ENCODE data around the gene CA10. TPM values are rescaled to one million over a fixed set of nuclear protein-coding genes. Genes with fewer than 3 reads are reported as not detected.

CA10 gene
- total RNA-seq, 1 experiment from 2014 or later: 0.46 TPM

DNA sequence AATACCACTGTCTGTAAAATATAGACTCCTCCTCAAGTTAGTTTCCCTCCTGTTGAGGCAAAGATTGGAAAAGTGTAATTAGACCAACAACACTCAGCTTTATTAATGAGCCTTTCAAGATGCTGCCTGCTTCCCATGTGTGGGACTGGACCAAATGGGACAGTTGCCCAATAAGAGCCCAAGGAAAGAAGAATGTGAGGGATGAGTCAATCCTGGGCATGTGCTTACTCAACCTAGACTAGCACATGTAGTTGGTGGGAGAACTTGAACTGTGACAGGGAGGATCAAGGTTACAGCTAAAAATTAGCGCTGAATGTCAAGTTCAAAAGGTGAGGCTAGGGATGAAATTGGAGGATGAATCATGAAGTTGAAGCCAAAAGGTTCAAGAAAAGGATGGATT, 435.5 kb downstream of the CA10 start:
- H3K27me3 Mint-ChIP-seq (ENCODE audit: low read depth): no peaks in the 10 kb centered on the region
- no peaks in the 10 kb centered on the region for H3K4me1 Mint-ChIP-seq
- no peak overlapping the region for H3K14ac ChIP-seq (ENCODE audit: insufficient read depth, low read length)
- H4K8ac ChIP-seq (replicated peaks; ENCODE audit: insufficient read length, low read depth, low read length): no peak overlapping the region
- WGBS (ENCODE audit: extremely low coverage, insufficient read length, low lambda C conversion rate): no CpG with 5 or more reads among the region's 1 CpG
- H3K27ac Mint-ChIP-seq: no peak overlapping the region
- no peaks in the 10 kb centered on the region for H3K23me2 ChIP-seq (ENCODE audit: insufficient read length, low read depth, low read length, poor library complexity, severe bottlenecking)
- no peak overlapping the region for H3K56ac ChIP-seq (ENCODE audit: insufficient read length, low read depth, low read length)
- H3K4ac ChIP-seq (ENCODE audit: low read depth, low read length): no peak overlapping the region
- no peak overlapping the region for H3K9ac ChIP-seq (ENCODE audit: extremely low read depth, insufficient read length, low read length)
- no peak overlapping the region for H2BK12ac ChIP-seq (ENCODE audit: insufficient read length, low read depth, low read length)
- no peak overlapping the region for H3K23ac ChIP-seq (ENCODE audit: insufficient read length, low read depth, low read length)
- no peak overlapping the region for H2BK20ac ChIP-seq (ENCODE audit: low read depth, low read length, poor library complexity, severe bottlenecking)
- no peak overlapping the region for H3K4me3 Mint-ChIP-seq
- H4K20me1 ChIP-seq (ENCODE audit: control insufficient read depth, insufficient read depth, insufficient read length): no peaks in the 10 kb centered on the region
- H2BK15ac ChIP-seq (ENCODE audit: low read depth, low read length): no peak overlapping the region
- no peak overlapping the region for H3K27ac ChIP-seq (ENCODE audit: insufficient read length, low read depth, low read length)
- TF ChIP-seq CTCF (conservative IDR thresholded peaks at IDR 0.05): no peak
- no peaks in the 10 kb centered on the region for H3K9me3 ChIP-seq (ENCODE audit: control insufficient read depth, low read depth, low read length)
- H3K36me3 Mint-ChIP-seq (ENCODE audit: insufficient read depth in 1 of 3, low read depth in 3 of 3): no peaks in the 10 kb centered on the region
- H3K4me2 ChIP-seq (ENCODE audit: insufficient read depth, insufficient read length, low read length): no peak overlapping the region
- no peak overlapping the region for H4K91ac ChIP-seq (ENCODE audit: insufficient read length, low read depth, low read length)
- no peak overlapping the region for H3T11ph ChIP-seq (ENCODE audit: low read length)
- H3K79me2 ChIP-seq (ENCODE audit: insufficient read depth, low read length): no peaks in the 10 kb centered on the region
- H3K18ac ChIP-seq (ENCODE audit: insufficient read length, low read depth, low read length): no peak overlapping the region
- no peak overlapping the region for H2AFZ ChIP-seq (ENCODE audit: low read length)
- H3K79me1 ChIP-seq (ENCODE audit: insufficient read depth, low read depth, low read length, poor library complexity, severe bottlenecking): no peaks in the 10 kb centered on the region
- H2BK120ac ChIP-seq (ENCODE audit: low read depth, low read length, poor library complexity, severe bottlenecking): no peak overlapping the region
- no peaks in the 10 kb centered on the region for H3K4me1 ChIP-seq (ENCODE audit: insufficient read depth, low read length)
- H2AK5ac ChIP-seq (ENCODE audit: insufficient read length, low read length): no peak overlapping the region
- no peak for DNase-seq
- H2BK5ac ChIP-seq (ENCODE audit: insufficient read length, low read length): no peak overlapping the region
- H3K27me3 ChIP-seq (ENCODE audit: insufficient read depth, low read length): no peaks in the 10 kb centered on the region
- no peaks in the 10 kb centered on the region for H3K9me3 Mint-ChIP-seq
- no peak overlapping the region for H4K5ac ChIP-seq (ENCODE audit: insufficient read length, low read depth, low read length)

Measured in H9 (cell line).